Measurements from ENCODE around the gene SSRP1. TPM values are rescaled to one million over a fixed set of nuclear protein-coding genes. Genes with fewer than 3 reads are reported as not detected.
A peak's percentile ranks its signal among the peaks of the same experiment; 100 is the strongest.
"Not testable (repeated sequence)": the region's sequence is repeated elsewhere in the genome, so short reads cannot be mapped to it uniquely, and the experiment has no call there.

The SSRP1 gene
- total and polyA plus RNA-seq, 11 donors: 21.8 to 86.5 (median 41.6) TPM

GRCh38 chr11:57340039-57340615 is 4.4 kb upstream of the SSRP1 start:
- ATAC-seq (no peak), DNase-seq (peak in 2 of 5 donors; percentile 43 to 54)
- Histone ChIP-seq H3K4me1 (peaks cover 0 to 10% (median 6%) of the 10 kb centered on the region in 12 donors), H3K27ac (no peak overlapping the region), H3K36me3 (no peaks in the 10 kb centered on the region), H3K9me3 (no peaks in the 10 kb centered on the region), H3K27me3 (no peaks in the 10 kb centered on the region), H3K4me3 (peak overlapping the region in 2 of 12 donors; percentile 34 to 44)
- peak in 2 of 12 donors; percentile 10 to 19 for TF ChIP-seq CTCF (IDR thresholded peaks at IDR 0.05)
- no peak for TF ChIP-seq POLR2A (IDR thresholded peaks at IDR 0.05)
- intact Hi-C loops (cut with DNase I): loop anchor here in 9 of 10 donors (5.0 to 10.0 kb wide), 7 partner anchors 115 to 1175 kb away; partner anchors contain the start of genes YPEL4 (in 3 of the 9) and SLC43A1 (in 1 of the 9)
- 37 to 39% (median 38%) methylated on average over 11 to 12 of the region's 12 CpGs for WGBS, 4 donors

GRCh38 chr11:57339328-57339727 is 3.6 kb upstream of the SSRP1 start:
- intact Hi-C loops (cut with DNase I): loop anchor here in 1 of 10 donors (5.0 kb wide), 1 partner anchor 188 kb away; no protein-coding TSS in a partner anchor
- TF ChIP-seq CTCF (IDR thresholded peaks at IDR 0.05) (no peak), POLR2A (IDR thresholded peaks at IDR 0.05) (no peak)
- H3K4me3 ChIP-seq: peak overlapping the region in 4 of 12 donors; percentile 24 to 44 (median 36)
- H3K9me3 ChIP-seq: no peaks in the 10 kb centered on the region
- H3K4me1 ChIP-seq: peaks cover 0 to 18% (median 14%) of the 10 kb centered on the region in 12 donors
- DNase-seq: no peak
- peaks cover 0 to under 1% (median 0%) of the 10 kb centered on the region in 9 donors for H3K36me3 ChIP-seq
- ATAC-seq: no peak
- 68 to 79% (median 73%) methylated on average over 5 of the region's 5 CpGs for WGBS, 4 donors
- H3K27ac ChIP-seq: no peak overlapping the region
- H3K27me3 ChIP-seq: no peaks in the 10 kb centered on the region

GRCh38 chr11:57338142-57338541 is 2.5 kb upstream of the SSRP1 start, which contains the start of gene P2RX3:
TSS of gene P2RX3 (plus strand) at chr11:57338352. CDS start at chr11:57338551, 199 bp downstream.
- no peak for TF ChIP-seq POLR2A (IDR thresholded peaks at IDR 0.05)
- TF ChIP-seq CTCF (IDR thresholded peaks at IDR 0.05): no peak
- H3K4me1 ChIP-seq: peaks cover 0 to 25% (median 16%) of the 10 kb centered on the region in 12 donors
- peak within 1 kb of the TSS in 5 of 12 donors; percentile 5 to 44 (median 34) for H3K4me3 ChIP-seq
- H3K27ac ChIP-seq: peak within 1 kb of the TSS in 3 of 12 donors; percentile 16 to 46 (median 19)
- H3K36me3 ChIP-seq: peaks cover 0 to 13% (median 8%) of the 10 kb centered on the region in 9 donors
- H3K27me3 ChIP-seq: no peaks in the 10 kb centered on the region
- ATAC-seq (no peak), DNase-seq (peak in 2 of 5 donors; percentile 40 to 75)
- WGBS, 4 donors: 24 to 35% (median 35%) methylated on average over 4 of the region's 4 CpGs
- no peaks in the 10 kb centered on the region for H3K9me3 ChIP-seq
- intact Hi-C loops (cut with DNase I): loop anchor here in 1 of 10 donors (5.0 kb wide), 1 partner anchor 189 kb away; no protein-coding TSS in a partner anchor

GRCh38 chr11:57336856-57337255 is 1.2 kb upstream of the SSRP1 start:
- H3K27ac ChIP-seq, ATAC-seq, H3K9me3 ChIP-seq, DNase-seq, H3K27me3 ChIP-seq, H3K4me3 ChIP-seq: not testable (repeated sequence)
- peaks cover 0 to 25% (median 16%) of the 10 kb centered on the region in 12 donors for H3K4me1 ChIP-seq
- 87 to 94% (median 92%) methylated on average over 6 of the region's 6 CpGs for WGBS, 4 donors
- intact Hi-C loops (cut with DNase I): loop anchor here in 1 of 10 donors (5.0 kb wide), 1 partner anchor 190 kb away; no protein-coding TSS in a partner anchor
- peaks cover 0 to 25% (median 21%) of the 10 kb centered on the region in 9 donors for H3K36me3 ChIP-seq

All from heart left ventricle (tissue), 16 donors.